Islet precursor cell (in vitro differentiated cells): Measurements from ENCODE around the gene RASL10B.
A peak's percentile ranks its signal among the peaks of the same experiment; 100 is the strongest.
"Not testable (repeated sequence)": the region's sequence is repeated elsewhere in the genome, so short reads cannot be mapped to it uniquely, and the experiment has no call there.

Experiments used
- DNase-seq: peaks from one replicate; pipeline ENCODE4 v3.0.0-alpha.2; 2018

RASL10B gene

GRCh38 chr17:35731239-35731916, at the start of gene RASL10B:
RASL10B (plus strand) TSS chr17:35731639; CDS start chr17:35735185, 3,546 bp downstream.
- peak; percentile 89 for DNase-seq

DNA sequence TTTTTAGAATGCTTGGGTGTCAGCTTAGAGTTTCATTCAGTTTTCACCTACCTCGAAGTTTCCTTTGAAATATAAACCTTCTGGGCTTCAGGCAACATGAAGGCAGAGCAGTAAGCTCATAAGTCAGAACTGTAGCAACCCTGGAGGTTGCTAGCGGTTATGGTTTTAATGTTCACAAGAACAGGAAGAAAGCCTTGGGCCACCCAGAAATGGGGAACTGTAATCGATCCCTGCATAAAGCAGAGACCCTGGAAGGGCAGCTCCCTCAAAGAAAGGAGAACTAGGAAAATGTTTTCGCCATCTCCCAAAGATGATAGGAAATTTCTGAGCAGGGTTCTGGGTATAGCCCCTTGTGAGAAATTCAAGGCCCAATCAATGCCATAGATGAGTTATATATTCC, 47.8 kb upstream of the RASL10B start:
- no peak for DNase-seq

DNA sequence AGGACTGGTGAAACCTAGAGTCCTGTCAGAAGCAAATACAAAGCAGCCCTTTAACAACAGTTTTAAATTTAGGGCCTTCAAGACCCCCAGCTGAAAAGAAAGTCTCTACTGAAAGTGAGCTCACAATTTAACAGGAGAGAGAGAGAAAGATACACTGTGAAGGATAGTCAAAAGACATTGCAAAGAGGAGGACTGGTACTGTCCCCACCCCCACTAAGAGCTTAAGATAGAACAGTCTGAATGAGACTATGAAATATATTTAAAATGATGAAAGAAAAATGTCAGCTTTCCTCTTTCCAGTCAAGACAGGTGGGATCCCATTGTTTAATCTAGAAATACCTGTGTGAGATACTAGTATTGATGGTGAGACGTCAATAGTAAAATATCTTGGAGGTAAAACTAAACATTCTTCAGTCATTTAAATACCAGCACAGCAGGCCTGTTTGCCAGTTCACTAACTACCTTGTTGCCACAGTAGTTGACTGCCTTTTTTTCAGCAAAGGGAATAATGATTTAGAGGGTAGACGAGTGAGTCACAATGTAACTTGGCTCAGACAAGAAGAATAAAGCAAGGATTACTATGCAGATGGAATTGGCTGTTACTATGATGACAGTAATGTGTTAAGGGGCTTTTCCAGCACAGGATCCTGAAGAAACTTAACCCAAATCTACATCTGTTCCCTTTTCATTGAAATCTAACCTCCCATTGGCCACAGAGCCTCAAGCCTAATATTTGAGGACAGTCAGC, 47.2 kb upstream of the RASL10B start:
- DNase-seq, result no peak

DNA sequence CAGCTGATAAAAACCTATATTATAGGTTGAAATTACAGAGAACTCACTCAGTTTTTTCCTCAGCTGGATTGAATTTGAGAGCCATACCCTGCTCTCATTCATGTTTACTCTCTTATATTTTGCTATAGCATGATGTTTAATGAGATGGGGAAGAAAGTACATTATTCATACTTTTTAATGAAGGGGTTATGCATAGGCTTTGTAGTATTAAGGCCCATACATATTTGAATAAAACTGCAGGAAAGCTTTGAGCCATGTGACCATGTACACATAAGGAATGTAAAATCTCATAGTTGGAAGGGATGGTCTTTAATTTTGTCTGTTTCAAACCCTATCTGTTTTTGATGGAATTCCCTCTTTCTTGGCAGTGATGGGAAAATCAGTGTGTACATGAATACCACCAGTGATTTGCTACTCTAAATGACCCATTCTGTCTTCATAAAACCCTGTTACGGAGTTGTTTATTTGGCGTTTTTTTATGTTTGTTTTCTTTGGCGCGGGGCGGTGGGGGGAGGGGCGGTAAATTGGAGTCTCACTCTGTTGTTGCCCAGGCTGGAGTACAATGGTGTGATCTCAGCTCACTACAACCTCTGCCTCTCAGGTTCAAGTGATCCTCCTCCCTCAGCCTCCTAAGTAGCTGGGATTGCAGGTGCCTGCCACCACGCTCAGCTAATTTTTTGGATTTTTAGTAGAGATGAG, 38.8 kb upstream of the RASL10B start:
- DNase-seq, result no peak

- no peak for DNase-seq
Measured at GRCh38 chr17:35693662-35694061, 37.8 kb upstream of the RASL10B start.

DNA sequence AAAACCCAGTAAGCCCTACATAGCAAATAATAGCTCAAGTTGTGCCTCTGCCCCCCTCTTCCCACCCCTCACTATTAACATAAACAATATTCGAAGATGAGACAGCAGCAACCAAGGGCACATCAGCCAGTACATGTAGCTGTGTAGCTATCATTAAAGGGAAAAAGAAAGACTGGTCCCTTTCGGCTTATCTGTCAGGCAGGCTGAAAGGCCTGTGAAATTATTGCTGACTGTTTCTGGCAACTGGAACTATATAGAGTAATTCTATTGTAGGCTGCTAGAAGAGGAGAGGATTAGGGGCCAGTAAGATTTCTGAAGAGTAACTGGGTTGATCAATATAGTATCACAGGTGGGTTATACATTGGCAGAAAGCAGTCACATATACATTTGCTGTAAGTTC, 36.5 kb upstream of the RASL10B start:
- no peak for DNase-seq

- no peak for DNase-seq
Measured at GRCh38 chr17:35695613-35696012, 35.8 kb upstream of the RASL10B start.

GRCh38 chr17:35698800-35699199, 32.6 kb upstream of the RASL10B start:
- no peak for DNase-seq

GRCh38 chr17:35700150-35700549, 31.3 kb upstream of the RASL10B start:
- DNase-seq, result no peak

DNA sequence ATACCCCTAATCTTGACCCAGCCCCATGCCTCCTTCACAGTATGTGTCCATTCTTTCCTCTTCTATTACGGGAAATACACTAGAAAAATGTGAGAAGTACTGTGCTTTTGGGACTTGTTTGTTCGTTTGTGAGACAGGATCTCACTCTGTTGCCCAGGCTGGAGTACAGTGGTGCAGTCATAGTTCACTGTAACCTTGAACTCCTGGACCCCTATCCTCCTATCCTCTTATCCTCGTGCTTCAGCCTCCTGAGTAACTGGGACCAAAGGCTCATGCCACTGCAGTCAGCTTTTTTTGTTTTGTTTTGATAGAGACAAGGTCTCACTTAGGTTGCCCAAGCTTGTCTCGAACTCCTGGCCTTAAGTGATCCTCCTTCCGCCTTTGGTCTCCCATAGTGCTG, 29.9 kb upstream of the RASL10B start:
- no peak for DNase-seq

GRCh38 chr17:35703308-35703707, 28.1 kb upstream of the RASL10B start:
- DNase-seq, result not testable (repeated sequence)

DNA sequence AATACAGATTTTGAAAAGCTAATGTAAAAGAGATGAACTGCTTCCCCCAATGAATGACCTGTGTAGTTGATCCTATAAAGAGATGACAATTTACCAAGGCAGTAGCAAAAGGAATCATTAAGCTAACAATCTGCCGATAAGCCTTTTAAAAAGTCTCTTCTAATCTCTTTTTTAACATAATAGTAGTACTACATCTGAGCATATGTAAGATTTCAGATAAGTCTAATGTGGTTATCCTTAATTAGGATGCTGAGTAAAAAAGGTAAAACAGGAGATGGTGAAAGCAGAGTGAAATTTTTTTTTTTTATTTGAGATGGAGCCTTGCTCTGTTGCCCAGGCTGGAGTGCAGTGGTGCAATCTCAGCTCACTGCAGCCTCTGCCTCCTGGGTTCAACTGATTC, 26.2 kb upstream of the RASL10B start:
- DNase-seq, result no peak

DNA sequence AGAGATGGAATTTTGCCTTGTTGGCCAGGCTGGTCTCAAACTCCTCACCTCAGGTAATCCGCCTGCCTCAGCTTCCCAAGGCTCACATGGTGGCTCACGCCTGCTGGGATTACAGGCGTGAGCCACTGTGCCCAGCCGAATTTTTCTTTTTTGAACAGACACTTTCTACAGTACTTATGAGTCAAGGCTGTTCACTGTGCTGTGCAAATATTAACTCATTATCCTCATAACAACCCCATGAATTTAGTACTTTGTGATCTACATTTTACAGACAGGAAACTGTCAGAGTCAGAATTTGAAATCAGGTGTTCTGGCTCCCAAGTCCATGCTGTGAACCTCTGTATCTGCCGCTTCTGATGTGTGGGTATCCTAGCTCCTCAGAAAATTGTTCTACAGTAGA, 25.7 kb upstream of the RASL10B start:
- DNase-seq, result no peak

- DNase-seq, result no peak
Measured at GRCh38 chr17:35708149-35708548, 23.3 kb upstream of the RASL10B start.

- DNase-seq, result no peak
Measured at GRCh38 chr17:35708951-35709350, 22.5 kb upstream of the RASL10B start.

- DNase-seq, result no peak
Measured at GRCh38 chr17:35709874-35710273, 21.6 kb upstream of the RASL10B start.

GRCh38 chr17:35710950-35711349, 20.5 kb upstream of the RASL10B start:
- DNase-seq, result no peak

DNA sequence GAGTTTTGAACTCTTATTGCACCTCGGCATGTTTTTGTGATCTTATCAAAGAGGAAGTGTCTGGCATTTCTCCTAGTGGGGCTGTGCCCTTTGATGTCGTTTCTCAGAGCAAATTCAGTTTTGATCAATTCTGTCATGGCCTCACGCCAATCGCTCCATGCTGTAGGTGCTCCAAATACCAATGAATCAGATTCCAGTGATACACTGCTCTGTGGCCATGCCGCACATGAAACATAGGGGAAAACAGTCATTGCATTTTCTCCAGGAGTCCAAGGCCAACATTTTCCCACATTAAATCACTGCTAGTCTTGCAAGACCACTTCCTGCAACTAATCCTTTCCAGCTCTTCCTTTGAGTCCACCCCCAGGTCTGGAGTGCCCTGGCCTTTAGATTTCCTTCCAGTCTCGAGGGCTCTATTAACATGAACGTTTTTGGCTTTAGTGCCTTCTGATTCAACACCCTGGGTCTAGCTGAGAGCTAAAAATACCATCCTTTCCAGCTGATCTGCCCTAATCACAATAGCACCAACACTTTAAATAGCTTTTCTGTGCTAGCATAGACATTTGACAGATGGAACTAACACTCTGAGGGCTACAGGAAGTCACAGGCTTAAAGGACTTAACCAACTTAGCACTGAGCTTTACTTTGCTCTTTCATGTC, 18.2 kb upstream of the RASL10B start:
- peak; percentile 90 for DNase-seq

DNA sequence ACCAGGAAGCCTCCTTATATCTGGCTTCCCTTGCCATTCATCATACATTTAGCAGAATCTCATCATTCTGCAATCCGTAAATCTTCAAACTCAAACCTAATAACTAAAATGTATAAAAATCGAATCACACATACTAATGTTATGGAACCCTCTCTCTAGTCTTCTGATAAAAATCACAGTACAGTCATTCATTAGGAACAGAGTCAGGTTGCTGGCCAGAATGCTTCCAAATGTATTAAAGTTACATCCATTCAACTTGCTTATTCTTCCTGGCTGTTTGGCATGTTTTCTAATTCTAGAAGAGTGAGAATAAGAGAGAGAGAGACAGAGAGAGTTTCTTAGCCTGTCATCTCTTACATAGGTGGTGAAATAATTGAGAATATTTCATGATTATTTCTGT, 16.5 kb upstream of the RASL10B start:
- DNase-seq, result no peak

GRCh38 chr17:35715416-35715815, 16.0 kb upstream of the RASL10B start:
- DNase-seq, result no peak

- DNase-seq, result no peak
Measured at GRCh38 chr17:35716173-35716572, 15.3 kb upstream of the RASL10B start.

DNA sequence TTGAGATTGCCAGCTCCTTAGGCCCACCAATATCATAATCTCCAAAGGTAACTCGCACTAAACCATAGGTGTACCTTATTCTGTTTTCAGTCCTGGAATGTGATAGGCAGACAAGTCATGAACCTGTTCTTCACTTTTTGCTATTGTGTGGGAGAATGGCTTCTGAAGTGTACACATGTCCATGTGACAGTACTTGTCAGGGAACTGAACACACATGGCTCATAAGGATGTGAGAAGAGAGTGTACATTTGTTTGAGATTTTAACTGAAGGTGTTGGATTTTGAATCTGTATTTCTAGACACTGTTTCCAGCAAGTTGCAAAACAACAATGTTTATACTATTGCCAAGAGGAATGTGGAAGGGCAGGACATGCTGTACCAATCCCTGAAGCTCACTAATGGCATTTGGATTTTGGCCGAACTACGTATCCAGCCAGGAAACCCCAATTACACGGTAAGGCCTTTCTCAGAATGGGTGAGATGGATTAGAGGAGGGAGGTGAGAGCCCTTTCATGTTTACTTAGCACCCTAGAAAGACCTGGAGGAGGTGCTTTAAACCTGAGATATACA, 14.5 kb upstream of the RASL10B start:
- DNase-seq, result no peak

DNA sequence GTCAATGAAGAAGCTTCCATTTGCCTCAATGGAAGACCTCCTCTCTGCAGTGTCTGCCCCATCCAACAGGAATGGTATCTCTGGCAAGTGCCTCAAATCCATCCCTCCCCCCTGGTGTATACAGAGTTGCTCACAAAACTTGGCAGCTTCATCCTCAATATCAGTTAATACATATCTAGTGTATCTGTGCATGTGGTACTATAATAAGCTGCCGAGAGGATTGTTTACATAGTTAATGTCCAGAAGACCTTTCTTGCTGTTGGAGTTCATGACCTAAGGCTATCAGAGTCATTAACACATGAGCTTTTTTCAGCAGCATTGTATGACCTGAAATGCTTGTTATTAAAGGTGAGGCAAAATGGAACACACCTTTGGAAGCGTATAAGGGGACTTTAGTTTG, 14.0 kb upstream of the RASL10B start:
- DNase-seq, result no peak
